Nephron progenitor cell (in vitro differentiated cells): ENCODE data around the gene ZNF471.

ENCODE experiments used
- DNase-seq: peaks from one replicate; pipeline ENCODE4 v3.0.0; 2021
- H3K27ac Mint-ChIP-seq: 2 replicates; pipeline ENCODE4 v1.8.0; 2021; ENCODE audit warnings: mild to moderate bottlenecking, moderate library complexity, mixed read lengths
- H3K27me3 Mint-ChIP-seq: 2 replicates; pipeline ENCODE4 v1.8.0; 2021; ENCODE audit warnings: mild to moderate bottlenecking, low read depth, mixed read lengths; ENCODE audit not compliant: poor library complexity
- H3K36me3 Mint-ChIP-seq: 2 replicates; pipeline ENCODE4 v1.8.0; 2021; ENCODE audit warnings: low read depth, mixed read lengths
- H3K4me1 Mint-ChIP-seq: 2 replicates; pipeline ENCODE4 v1.8.0; 2021; ENCODE audit warnings: mixed read lengths
- H3K4me3 Mint-ChIP-seq: 2 replicates; pipeline ENCODE4 v1.8.0; 2021; ENCODE audit warnings: mild to moderate bottlenecking, moderate library complexity, mixed read lengths
- H3K9me3 Mint-ChIP-seq: 2 replicates; pipeline ENCODE4 v1.8.0; 2021; ENCODE audit warnings: mild to moderate bottlenecking, moderate library complexity, mixed read lengths
- CTCF ChIP-seq: fragments of 200-600 bp; sonication (generic); IDR thresholded peaks from 2 replicates; pipeline ENCODE4 v1.5.0; 2021; ENCODE audit warnings: antibody characterized with exemption

Gene ZNF471

GRCh38 chr19:56538761-56539263 lies 31.2 kb downstream of the ZNF471 start, which contains the start of gene ZFP28:
ZFP28 (plus strand) TSS chr19:56538948; CDS start chr19:56539019, 71 bp downstream.
- no peak for TF ChIP-seq CTCF
- H3K4me1 Mint-ChIP-seq, result no peaks in the 10 kb centered on the region
- H3K27ac Mint-ChIP-seq, result peak within 1 kb of the TSS; percentile 91
- H3K4me3 Mint-ChIP-seq, result peak within 1 kb of the TSS; percentile 84
- DNase-seq, result peak; percentile 75
- no peaks in the 10 kb centered on the region for H3K27me3 Mint-ChIP-seq
- H3K36me3 Mint-ChIP-seq, result peaks cover 53% of the 10 kb centered on the region
- H3K9me3 Mint-ChIP-seq, result peaks cover 90% of the 10 kb centered on the region

GRCh38 chr19:56543776-56544175 lies 36.1 kb downstream of the ZNF471 start:
- no peak for DNase-seq
- H3K27me3 Mint-ChIP-seq, result no peaks in the 10 kb centered on the region
- H3K4me3 Mint-ChIP-seq, result no peak overlapping the region
- TF ChIP-seq CTCF, result no peak
- peaks cover 84% of the 10 kb centered on the region for H3K36me3 Mint-ChIP-seq
- H3K27ac Mint-ChIP-seq, result no peak overlapping the region
- peaks cover 92% of the 10 kb centered on the region for H3K9me3 Mint-ChIP-seq
- H3K4me1 Mint-ChIP-seq, result no peaks in the 10 kb centered on the region

- Mint-ChIP-seq H3K9me3 (peaks cover 85% of the 10 kb centered on the region), H3K36me3 (peaks cover 86% of the 10 kb centered on the region), H3K4me1 (no peaks in the 10 kb centered on the region), H3K27me3 (no peaks in the 10 kb centered on the region), H3K4me3 (no peak overlapping the region), H3K27ac (no peak overlapping the region)
- DNase-seq, result no peak
- TF ChIP-seq CTCF, result no peak
These were observed 39.9 kb downstream of the ZNF471 start for GRCh38 chr19:56547535-56547934.

- TF ChIP-seq CTCF, result no peak
- Mint-ChIP-seq H3K27ac (no peak overlapping the region), H3K27me3 (no peaks in the 10 kb centered on the region), H3K4me1 (no peaks in the 10 kb centered on the region), H3K4me3 (no peak overlapping the region), H3K9me3 (peaks cover 84% of the 10 kb centered on the region), H3K36me3 (peaks cover 71% of the 10 kb centered on the region)
- no peak for DNase-seq
These were observed 46.7 kb downstream of the ZNF471 start for GRCh38 chr19:56554272-56554869.

- no peak for DNase-seq
- Mint-ChIP-seq H3K36me3 (peaks cover 37% of the 10 kb centered on the region), H3K4me1 (peaks cover 9% of the 10 kb centered on the region), H3K27ac (no peak overlapping the region), H3K4me3 (no peak overlapping the region), H3K9me3 (peaks cover 98% of the 10 kb centered on the region), H3K27me3 (peaks cover 4% of the 10 kb centered on the region)
- no peak for TF ChIP-seq CTCF
These were observed 55.1 kb downstream of the ZNF471 start for GRCh38 chr19:56562766-56563165.

GRCh38 chr19:56566904-56567273 lies 59.2 kb downstream of the ZNF471 start:
- no peaks in the 10 kb centered on the region for H3K27me3 Mint-ChIP-seq
- DNase-seq, result peak; percentile 63
- H3K36me3 Mint-ChIP-seq, result peaks cover 75% of the 10 kb centered on the region
- H3K4me3 Mint-ChIP-seq, result peak overlapping the region; percentile 97
- no peak for TF ChIP-seq CTCF
- H3K9me3 Mint-ChIP-seq, result peaks cover 96% of the 10 kb centered on the region
- H3K4me1 Mint-ChIP-seq, result peaks cover 12% of the 10 kb centered on the region
- H3K27ac Mint-ChIP-seq, result peak overlapping the region; percentile 89
